Activated CD4-positive, alpha-beta T cell treated with anti-CD3 and anti-CD28 coated beads, Interleukin-2, amount 50 U/mL, for 4 hours (primary cell): ENCODE measurements around the gene NGLY1.

Source experiments
- DNase-seq, 2 experiments: peaks; one replicate each; pipeline ENCODE4 v3.0.0-alpha.2; 2020

Gene NGLY1

GRCh38 chr3:25707268-25707926 lies 75.8 kb downstream of the NGLY1 start:
- DNase-seq: no peak

- DNase-seq: no peak
These were observed 77.0 kb downstream of the NGLY1 start for GRCh38 chr3:25706213-25706612.

- no peak for DNase-seq
These were observed 85.7 kb downstream of the NGLY1 start for GRCh38 chr3:25697553-25697952.

- no peak for DNase-seq
These were observed 87.4 kb downstream of the NGLY1 start for GRCh38 chr3:25695731-25696420.

- DNase-seq: no peak
These were observed 90.0 kb downstream of the NGLY1 start for GRCh38 chr3:25693238-25693637.

GRCh38 chr3:25692341-25692740 lies 90.9 kb downstream of the NGLY1 start:
- DNase-seq: no peak

- no peak for DNase-seq
These were observed 92.3 kb downstream of the NGLY1 start for GRCh38 chr3:25690768-25691533.

- DNase-seq: no peak
These were observed 94.0 kb downstream of the NGLY1 start for GRCh38 chr3:25689226-25689625.

GRCh38 chr3:25687742-25688141 lies 95.5 kb downstream of the NGLY1 start:
- DNase-seq: no peak

- no peak for DNase-seq
These were observed 96.5 kb downstream of the NGLY1 start for GRCh38 chr3:25686766-25687165.

GRCh38 chr3:25683882-25684281 lies 99.4 kb downstream of the NGLY1 start:
- no peak for DNase-seq

- no peak for DNase-seq
These were observed 99.8 kb downstream of the NGLY1 start for GRCh38 chr3:25683410-25683809.

GRCh38 chr3:25679642-25680302 lies 103.5 kb downstream of the NGLY1 start:
- no peak for DNase-seq

GRCh38 chr3:25679166-25679565 lies 104.1 kb downstream of the NGLY1 start:
- DNase-seq: no peak

GRCh38 chr3:25678581-25678980 lies 104.7 kb downstream of the NGLY1 start:
- DNase-seq: no peak

- DNase-seq: no peak
These were observed 106.1 kb downstream of the NGLY1 start for GRCh38 chr3:25677121-25677520.

GRCh38 chr3:25674670-25675069 lies 108.6 kb downstream of the NGLY1 start:
- DNase-seq: no peak

GRCh38 chr3:25673738-25674298 lies 109.4 kb downstream of the NGLY1 start:
- no peak for DNase-seq
